GM18861 (cell line): ENCODE results near the gene TTC1.
"Not testable (repeated sequence)": the region's sequence is repeated elsewhere in the genome, so short reads cannot be mapped to it uniquely, and the experiment has no call there.

ENCODE experiments used
- ATAC-seq: cut with Tn5 transposase; IDR thresholded peaks from one replicate; pipeline ENCODE4 v1.9.1; 2021; ENCODE audit not compliant: unreplicated experiment

The TTC1 gene

GRCh38 chr5:160036884-160037283 lies 27.9 kb downstream of the TTC1 start:
- no peak for ATAC-seq

GRCh38 chr5:160039810-160040470 lies 31.0 kb downstream of the TTC1 start:
- ATAC-seq = no peak

- ATAC-seq = no peak
Observed at GRCh38 chr5:160040471-160040835, 31.5 kb downstream of the TTC1 start.

GRCh38 chr5:160042671-160043070 lies 33.7 kb downstream of the TTC1 start:
- no peak for ATAC-seq

GRCh38 chr5:160044391-160044804 lies 35.5 kb downstream of the TTC1 start:
- no peak for ATAC-seq

- no peak for ATAC-seq
Observed at GRCh38 chr5:160044967-160045366, 36.0 kb downstream of the TTC1 start.

- no peak for ATAC-seq
Observed at GRCh38 chr5:160047423-160047822, 38.5 kb downstream of the TTC1 start.

- ATAC-seq = no peak
Observed at GRCh38 chr5:160048131-160048530, 39.2 kb downstream of the TTC1 start.

GRCh38 chr5:160049099-160049498 lies 40.2 kb downstream of the TTC1 start:
- ATAC-seq = no peak

GRCh38 chr5:160054047-160054446 lies 45.1 kb downstream of the TTC1 start:
- no peak for ATAC-seq

- no peak for ATAC-seq
Observed at GRCh38 chr5:160054831-160055230, 45.9 kb downstream of the TTC1 start.

- ATAC-seq = no peak
Observed at GRCh38 chr5:160057256-160057655, 48.3 kb downstream of the TTC1 start.

- no peak for ATAC-seq
Observed at GRCh38 chr5:160060001-160060400, 51.1 kb downstream of the TTC1 start.

- no peak for ATAC-seq
Observed at GRCh38 chr5:160061770-160062169, 52.8 kb downstream of the TTC1 start.

GRCh38 chr5:160064417-160064810 lies 55.5 kb downstream of the TTC1 start:
- no peak for ATAC-seq

GRCh38 chr5:160064995-160065614 lies 56.2 kb downstream of the TTC1 start:
- ATAC-seq = no peak

- ATAC-seq = not testable (repeated sequence)
Observed at GRCh38 chr5:160069120-160069519, 60.2 kb downstream of the TTC1 start.

GRCh38 chr5:160071516-160071915 lies 62.6 kb downstream of the TTC1 start:
- ATAC-seq = no peak

GRCh38 chr5:160071916-160072315 lies 63.0 kb downstream of the TTC1 start:
- no peak for ATAC-seq

- no peak for ATAC-seq
Observed at GRCh38 chr5:160075073-160075472, 66.1 kb downstream of the TTC1 start.

- no peak for ATAC-seq
Observed at GRCh38 chr5:160076997-160077396, 68.1 kb downstream of the TTC1 start.

GRCh38 chr5:160079753-160080152 lies 70.8 kb downstream of the TTC1 start:
- ATAC-seq = no peak

GRCh38 chr5:160081495-160081894 lies 72.6 kb downstream of the TTC1 start:
- no peak for ATAC-seq
